ENCODE results near the gene KRT40.

- TF ChIP-seq EZH2 (IDR thresholded peaks at IDR 0.05; ENCODE audit: borderline replicate concordance) (no peak), CTCF (IDR thresholded peaks at IDR 0.05; ENCODE audit: poor library complexity) (no peak), EZH2phosphoT487 (IDR thresholded peaks at IDR 0.05; ENCODE audit: low read depth, severe bottlenecking, unreplicated experiment) (no peak)
Measured at GRCh38 chr17:41016578-41017215, 32.6 kb upstream of the KRT40 start.

Measured in hepatocyte (in vitro differentiated cells).